ENCODE results near the gene MT1F. TPM values are rescaled to one million over a fixed set of nuclear protein-coding genes. Genes with fewer than 3 reads are reported as not detected.

The MT1F gene
- total and polyA plus RNA-seq, 2 of the 4 experiments (the other 2 are of a cell fraction), result 0.56 TPM; not detected in 1

DNA sequence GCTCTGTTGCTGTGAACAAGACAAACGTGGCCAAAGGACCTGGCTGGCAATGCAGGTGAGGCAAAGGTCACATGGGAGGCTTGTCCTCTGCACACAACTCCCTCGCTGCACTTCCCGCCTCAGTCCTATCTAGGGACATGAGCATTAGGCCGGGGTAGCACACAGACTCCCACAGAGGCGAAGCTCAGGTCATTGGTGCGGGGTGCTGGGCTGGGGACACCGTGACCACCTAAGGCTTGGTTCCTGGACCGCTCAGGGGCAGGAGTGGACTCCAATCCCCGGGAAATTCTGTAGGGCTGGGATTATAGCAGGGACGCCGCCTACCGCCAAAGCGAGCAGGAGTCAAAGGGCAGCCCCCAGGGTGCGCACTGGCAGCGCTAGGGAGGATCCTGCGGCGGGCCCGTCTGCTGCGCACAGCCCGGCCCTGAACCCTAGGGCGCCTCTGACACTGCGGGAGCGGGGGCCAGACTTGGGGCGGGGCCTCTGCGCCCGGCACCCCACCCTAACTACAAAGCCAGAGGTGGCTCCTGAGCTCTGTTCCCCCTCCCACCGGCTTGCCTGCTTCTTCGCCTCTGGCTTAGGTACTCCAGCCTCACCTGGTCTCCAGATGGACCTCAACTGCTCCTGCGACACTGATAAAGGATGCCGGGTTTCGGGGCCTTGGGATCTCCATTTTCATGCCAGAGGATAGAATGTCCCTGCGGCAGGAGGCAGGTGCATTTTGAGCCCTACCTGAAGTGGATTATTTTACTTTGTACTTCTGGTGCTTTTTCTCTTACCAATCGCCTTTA is 9.9 kb upstream of the MT1F start:
- no peak overlapping the region for H2BK120ac ChIP-seq (ENCODE audit: low read depth, low read length)
- 13% methylated on average over 14 of the region's 33 CpGs; no CpG with 5 or more reads in 1 of the 2 experiments for WGBS, 2 experiments (ENCODE audit: extremely low coverage in 2 of 2, insufficient read length in 1 of 2)
- no peak overlapping the region for H2BK15ac ChIP-seq (ENCODE audit: low read depth, low read length)
- no peak overlapping the region for H3K9ac ChIP-seq (ENCODE audit: low read depth, low read length)
- no peaks in the 10 kb centered on the region for H3K79me1 ChIP-seq (ENCODE audit: low read depth in 1 of 2, low read length in 2 of 2)
- DNase-seq (no peak), ATAC-seq (ENCODE audit: low read depth) (no peak)
- intact Hi-C loops (cut with micrococcal nuclease) (no loop called here), in situ Hi-C loops (cut with MboI; ENCODE audit: low sequenced_read_pairs) (no loop called here), dilution Hi-C loops (cut with HindIII; ENCODE audit: low sequenced_read_pairs, unreplicated experiment) (no loop called here)
- H3K9me1 ChIP-seq (ENCODE audit: insufficient read depth, low read length), result 0 out of 2 replicates have a peak, but pooled peaks cover 3% of the 10 kb centered on the region
- no peak overlapping the region for H2AFZ ChIP-seq (replicated peaks; ENCODE audit: low read length, poor library complexity)
- TF ChIP-seq USF2 (IDR thresholded peaks at IDR 0.05; ENCODE audit: low read depth, low read length) (no peak), CTCF (conservative IDR thresholded peaks at IDR 0.05; ENCODE audit: low read depth, low read length) (no peak), MXI1 (IDR thresholded peaks at IDR 0.05; ENCODE audit: borderline replicate concordance, low read depth, low read length) (no peak), RCOR1 (IDR thresholded peaks at IDR 0.05; ENCODE audit: insufficient replicate concordance, low read length) (no peak), FOS (IDR thresholded peaks at IDR 0.05; ENCODE audit: low read depth, low read length) (no peak), NFE2L2 (IDR thresholded peaks at IDR 0.05; ENCODE audit: low read depth, low read length) (no peak), CEBPB (IDR thresholded peaks at IDR 0.05; ENCODE audit: low read depth, low read length) (no peak)
- no peaks in the 10 kb centered on the region for H3K36me3 ChIP-seq (ENCODE audit: control insufficient read depth, insufficient read depth, low read length)
- BruUV-seq (replicated peaks), result no TSS peak
- H3K4me3 ChIP-seq (ENCODE audit: insufficient read depth, low read depth, low read length), result no peak overlapping the region
- H3K4me1 ChIP-seq (ENCODE audit: control insufficient read depth, insufficient read depth, low read length), result no peaks in the 10 kb centered on the region
- ChIA-PET CTCF (no interaction called here), POLR2A (ENCODE audit: unreplicated experiment) (no interaction called here)
- H4K20me1 ChIP-seq (ENCODE audit: insufficient read depth, low read length), result no peaks in the 10 kb centered on the region; the same call in 1 of the 2 replicates
- no peak overlapping the region for H3K4ac ChIP-seq (ENCODE audit: low read depth, low read length)
- H3K14ac ChIP-seq (replicated peaks; ENCODE audit: low read depth, low read length), result no peak overlapping the region
- 0 out of 2 replicates have a peak, but pooled peaks cover 2% of the 10 kb centered on the region for H3K9me3 ChIP-seq (ENCODE audit: control insufficient read depth, insufficient read depth, low read length)
- H3K27me3 ChIP-seq (ENCODE audit: control insufficient read depth, insufficient read depth, low read length), result peaks cover 90% of the 10 kb centered on the region
- no peak overlapping the region for H3K56ac ChIP-seq (ENCODE audit: extremely low read depth, insufficient read depth, low read length)
- H3K23ac ChIP-seq (ENCODE audit: low read depth, low read length), result no peak overlapping the region
- H4K5ac ChIP-seq (ENCODE audit: low read depth, low read length), result no peak overlapping the region
- H3K4me2 ChIP-seq (ENCODE audit: low read depth, low read length), result no peak overlapping the region
- no peak overlapping the region for H2BK20ac ChIP-seq (ENCODE audit: low read depth, low read length)
- no peak overlapping the region for H3K27ac ChIP-seq (ENCODE audit: insufficient read depth, low read length)
- H2AK5ac ChIP-seq (ENCODE audit: low read depth, low read length), result no peak overlapping the region
- H4K91ac ChIP-seq (ENCODE audit: insufficient read depth, low read depth, low read length), result no peak overlapping the region
- no peak overlapping the region for H3K18ac ChIP-seq (ENCODE audit: low read depth, low read length)
- no peak overlapping the region for H2BK5ac ChIP-seq (ENCODE audit: low read depth, low read length, poor library complexity, severe bottlenecking)
- H2AK9ac ChIP-seq (replicated peaks; ENCODE audit: low read depth, low read length, poor library complexity), result no peak overlapping the region
- H4K8ac ChIP-seq (ENCODE audit: low read depth in 2 of 2, low read length in 2 of 2), result no peak overlapping the region
